Neural progenitor cell (in vitro differentiated cells): ENCODE measurements around the gene MPPED1.

Experiments used
- EZH2 ChIP-seq: fragments of 200-600 bp; sonication (generic); IDR thresholded peaks from 2 replicates; pipeline ENCODE4 v1.6.1; 2017; ENCODE audit warnings: antibody characterized with exemption, mild to moderate bottlenecking, moderate library complexity
- EZH2phosphoT487 ChIP-seq: fragments of 200-600 bp; sonication (generic); IDR thresholded peaks from 2 replicates; pipeline ENCODE4 v1.6.1; 2017; ENCODE audit warnings: antibody characterized with exemption
- TF ChIP-seq, protein P1 (sequence below): fragments of 200-600 bp; sonication (generic); IDR thresholded peaks from 2 replicates; pipeline ENCODE4 v1.5.1; 2017; ENCODE audit warnings: antibody characterized with exemption, mild to moderate bottlenecking

DNA sequence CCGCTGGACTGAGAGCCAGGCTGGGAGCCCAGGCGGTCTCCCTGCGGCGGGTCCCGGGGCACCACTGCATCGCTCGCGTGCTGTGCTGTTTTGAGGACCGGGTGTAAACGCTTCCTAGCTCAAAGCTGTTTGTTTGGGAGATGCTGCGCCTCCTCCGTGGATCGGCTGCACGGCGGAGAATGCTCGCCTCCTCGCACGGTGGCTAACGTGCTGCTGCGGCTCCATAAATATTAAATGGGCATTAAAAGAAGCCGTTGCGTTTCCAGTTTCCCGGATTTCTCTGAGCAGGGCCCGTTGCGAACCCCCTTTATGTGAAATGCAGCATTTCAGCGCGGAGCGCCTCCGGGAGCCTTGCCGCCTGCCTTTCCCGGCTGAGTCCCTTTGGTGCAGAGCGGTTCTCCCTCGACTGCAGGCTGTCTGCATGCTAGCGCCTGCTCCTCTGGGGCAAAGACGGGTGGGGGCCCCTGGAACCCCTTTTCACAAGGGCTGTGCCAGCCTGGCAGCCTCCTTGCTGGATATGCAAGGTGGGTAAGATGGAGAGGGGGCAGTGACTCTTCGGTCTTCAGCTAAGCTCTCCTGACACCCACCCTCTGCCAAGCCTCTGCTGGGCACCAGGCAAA lies 9.3 kb downstream of the MPPED1 start:
- TF ChIP-seq, protein P1, sequence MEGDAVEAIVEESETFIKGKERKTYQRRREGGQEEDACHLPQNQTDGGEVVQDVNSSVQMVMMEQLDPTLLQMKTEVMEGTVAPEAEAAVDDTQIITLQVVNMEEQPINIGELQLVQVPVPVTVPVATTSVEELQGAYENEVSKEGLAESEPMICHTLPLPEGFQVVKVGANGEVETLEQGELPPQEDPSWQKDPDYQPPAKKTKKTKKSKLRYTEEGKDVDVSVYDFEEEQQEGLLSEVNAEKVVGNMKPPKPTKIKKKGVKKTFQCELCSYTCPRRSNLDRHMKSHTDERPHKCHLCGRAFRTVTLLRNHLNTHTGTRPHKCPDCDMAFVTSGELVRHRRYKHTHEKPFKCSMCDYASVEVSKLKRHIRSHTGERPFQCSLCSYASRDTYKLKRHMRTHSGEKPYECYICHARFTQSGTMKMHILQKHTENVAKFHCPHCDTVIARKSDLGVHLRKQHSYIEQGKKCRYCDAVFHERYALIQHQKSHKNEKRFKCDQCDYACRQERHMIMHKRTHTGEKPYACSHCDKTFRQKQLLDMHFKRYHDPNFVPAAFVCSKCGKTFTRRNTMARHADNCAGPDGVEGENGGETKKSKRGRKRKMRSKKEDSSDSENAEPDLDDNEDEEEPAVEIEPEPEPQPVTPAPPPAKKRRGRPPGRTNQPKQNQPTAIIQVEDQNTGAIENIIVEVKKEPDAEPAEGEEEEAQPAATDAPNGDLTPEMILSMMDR, result no peak
- TF ChIP-seq EZH2phosphoT487 (no peak), EZH2 (no peak)
